SW480 (cell line): ENCODE data around the gene BCL6.
A peak's percentile ranks its signal among the peaks of the same experiment; 100 is the strongest.
"Not testable (repeated sequence)": the region's sequence is repeated elsewhere in the genome, so short reads cannot be mapped to it uniquely, and the experiment has no call there.

Source experiments
- DNase-seq: peaks from one replicate; pipeline ENCODE4 v3.0.0-alpha.2; 2016; ENCODE audit warnings: low spot score

The BCL6 gene

DNA sequence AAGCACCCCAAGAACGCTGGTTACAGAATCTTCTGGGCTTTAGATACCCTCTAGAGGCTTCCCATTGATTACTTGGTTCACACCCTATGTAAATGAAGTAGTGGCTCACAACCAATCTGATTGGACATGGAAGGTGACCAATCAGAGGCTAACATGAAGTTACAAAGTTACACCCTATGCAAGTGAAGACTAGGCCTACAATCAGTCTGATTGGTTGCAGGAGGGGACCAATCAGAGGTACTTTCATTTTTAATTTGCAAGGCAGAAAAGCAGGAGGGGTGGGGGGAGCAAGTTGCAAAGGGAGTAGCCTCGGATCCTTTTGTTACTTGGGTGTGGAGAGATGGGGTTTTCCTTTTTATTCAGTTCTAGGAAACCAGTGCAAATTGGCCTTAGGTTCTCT, 31.8 kb downstream of the BCL6 start:
- peak; percentile 44 for DNase-seq

DNA sequence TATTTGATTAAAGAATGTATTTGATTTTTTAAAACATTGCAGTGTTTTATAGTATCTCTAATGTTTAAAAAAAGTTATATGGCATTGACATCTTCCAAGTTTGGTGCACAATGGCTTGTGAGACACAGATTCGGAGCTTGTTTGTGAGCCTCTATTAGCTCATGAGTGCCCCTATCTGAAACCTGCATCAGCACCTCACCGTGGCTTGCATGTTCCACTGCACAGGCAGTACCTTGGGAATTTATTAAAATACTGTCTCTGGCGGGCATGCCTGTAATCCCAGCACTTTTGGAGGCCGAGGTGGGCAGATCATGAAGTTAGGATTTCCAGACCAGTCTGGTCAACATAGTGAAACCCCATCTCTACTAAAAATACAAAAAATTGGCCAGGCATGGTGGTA, 36.1 kb downstream of the BCL6 start:
- no peak for DNase-seq

DNA sequence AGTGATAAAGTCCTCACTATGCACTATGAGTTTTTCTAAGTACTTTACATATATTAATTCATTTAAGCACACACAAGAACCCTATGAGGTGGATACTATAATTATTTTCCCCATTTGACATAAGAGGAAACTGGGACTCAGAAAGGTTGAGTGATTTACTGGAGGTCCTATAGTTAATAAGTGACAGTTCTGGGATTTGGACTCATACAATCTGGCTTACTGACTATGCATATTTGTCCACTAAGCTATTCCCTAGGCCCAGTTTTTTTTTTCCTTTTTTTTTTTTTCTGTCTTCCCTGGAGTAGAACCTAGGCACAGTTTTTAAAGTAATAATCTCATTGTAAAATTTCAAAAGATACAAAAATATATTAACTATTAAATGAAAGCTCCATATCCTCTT, 36.6 kb downstream of the BCL6 start:
- DNase-seq: no peak

DNA sequence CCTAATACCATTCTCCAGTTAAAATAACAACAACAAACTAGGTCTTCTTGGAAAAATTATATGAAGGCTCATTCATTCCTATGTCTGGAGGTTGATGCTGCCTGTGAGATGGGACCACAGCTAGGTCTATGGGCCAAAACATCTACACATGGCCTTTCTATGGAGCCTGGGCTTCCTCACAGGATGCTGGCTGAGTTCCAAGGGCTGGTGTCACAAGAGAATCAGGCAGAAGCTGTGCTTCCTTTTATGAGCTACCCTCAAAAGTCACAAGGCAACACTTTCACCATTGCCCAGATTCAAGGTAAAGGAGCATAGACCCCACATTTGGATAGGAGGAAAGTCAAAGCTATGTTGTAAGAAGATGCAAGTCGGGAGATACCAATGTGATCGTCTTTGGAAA, 38.3 kb downstream of the BCL6 start:
- DNase-seq: no peak

DNA sequence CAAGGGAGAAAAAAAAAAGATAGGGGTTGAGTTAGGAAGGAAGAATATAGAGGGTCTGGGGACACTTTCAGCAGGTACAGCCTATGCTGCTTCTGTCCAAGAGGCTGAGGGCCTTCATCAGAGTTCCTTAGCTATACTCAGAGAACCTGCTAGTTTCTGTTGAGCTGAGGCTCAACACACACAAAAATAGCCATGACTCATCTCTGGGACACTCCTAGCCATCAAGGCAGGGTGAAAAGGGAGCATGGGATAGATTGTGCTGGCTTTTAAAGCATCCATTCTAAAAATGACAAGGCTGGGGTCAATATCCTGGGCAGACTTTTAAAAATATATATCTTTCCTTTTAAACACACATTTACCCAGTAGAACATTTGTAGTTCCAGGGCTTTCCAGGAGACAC, 40.1 kb downstream of the BCL6 start:
- no peak for DNase-seq

DNA sequence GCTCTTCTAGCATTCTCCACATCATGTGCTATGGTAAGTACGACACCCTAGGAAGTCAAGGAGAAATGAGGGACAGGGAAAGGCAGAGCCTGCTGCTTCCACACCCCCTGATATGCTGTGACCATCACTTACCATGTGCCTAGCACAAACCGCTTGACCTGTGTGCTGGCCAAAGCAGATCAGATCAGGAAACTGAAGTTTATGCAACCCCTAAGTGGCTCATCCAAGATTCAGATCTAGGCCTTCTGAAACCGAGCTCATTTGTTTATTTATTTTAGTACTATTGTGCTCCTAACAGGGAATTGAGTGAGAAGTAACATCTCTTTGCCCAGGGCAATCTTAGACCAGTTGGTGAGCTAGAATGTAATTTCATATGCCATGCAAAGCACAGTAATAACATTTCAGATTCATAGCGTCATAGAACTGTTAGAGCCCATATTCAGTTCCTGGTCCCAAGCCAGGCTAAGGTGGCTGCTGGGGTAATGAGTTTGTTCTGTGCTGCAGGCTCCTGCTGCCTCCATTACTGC, 42.7 kb downstream of the BCL6 start, which contains the start of gene RTP2:
TSS of gene RTP2 (minus strand) at position 51 of the 527 bp plus-strand sequence. CDS start 429 bp downstream, outside the sequence.
- DNase-seq: no peak

DNA sequence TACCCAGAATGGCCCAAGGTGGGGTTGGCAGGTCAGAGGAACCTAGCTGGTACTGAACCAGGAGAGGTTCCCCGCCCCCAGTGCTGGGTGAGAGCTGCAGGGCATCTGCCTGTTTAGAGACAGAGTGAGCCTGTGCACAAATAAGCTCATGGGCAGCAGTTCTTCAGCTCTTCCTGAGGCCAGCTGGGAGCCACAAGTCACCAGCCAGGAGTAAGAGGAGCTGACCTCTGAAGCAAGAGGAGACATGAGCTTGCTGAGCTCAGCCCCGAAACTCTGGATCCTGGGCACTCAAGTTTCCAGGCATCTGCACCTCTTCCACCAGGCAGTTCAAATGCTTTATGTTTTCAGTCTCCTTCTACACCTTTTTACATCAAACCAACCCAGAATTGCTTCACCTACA, 45.0 kb downstream of the BCL6 start:
- DNase-seq: no peak

DNA sequence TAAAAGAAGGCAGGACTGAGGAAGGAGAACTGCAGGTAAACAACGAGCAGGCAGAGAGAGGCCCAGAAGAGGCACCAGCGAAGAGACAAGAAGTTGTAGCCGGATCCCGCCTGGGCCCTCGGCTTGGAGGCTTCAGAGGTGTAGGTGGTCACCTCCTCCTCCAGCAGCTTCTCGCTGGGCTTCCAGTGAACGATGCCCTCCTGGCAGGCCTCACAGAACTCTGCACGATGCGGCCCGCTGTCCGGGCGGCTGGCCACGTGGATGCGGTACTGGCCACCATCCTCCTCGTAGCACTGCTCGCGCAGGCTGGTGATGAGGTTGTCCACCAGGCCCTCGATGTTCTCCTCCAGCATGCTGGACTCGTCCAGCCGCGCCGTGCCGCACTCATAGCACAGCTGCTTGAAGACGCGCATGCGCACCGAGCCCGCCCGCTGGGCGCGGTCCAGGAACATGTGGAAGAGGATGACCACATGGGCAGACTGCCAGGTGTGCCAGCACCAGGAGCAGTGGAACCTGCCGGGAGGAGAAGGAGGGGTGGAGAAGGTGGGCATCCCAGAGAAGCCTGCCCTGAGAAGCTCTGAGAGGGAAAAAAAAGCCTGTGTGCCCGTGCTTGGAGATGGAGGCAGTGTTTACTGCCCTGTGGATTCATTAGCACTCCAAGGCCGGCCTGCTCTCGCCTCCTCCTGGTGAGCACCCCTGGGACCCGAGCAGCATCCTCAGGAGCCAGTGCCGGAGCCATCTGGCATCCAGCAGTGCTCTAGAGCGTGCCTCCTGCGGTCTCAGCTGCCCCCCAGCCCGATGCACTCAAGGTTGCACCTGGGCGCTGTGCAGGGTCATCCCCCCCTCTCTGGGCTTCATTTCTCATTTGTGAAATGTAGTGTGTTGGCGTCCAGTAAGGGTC, 46.5 kb downstream of the BCL6 start:
- DNase-seq: no peak

DNA sequence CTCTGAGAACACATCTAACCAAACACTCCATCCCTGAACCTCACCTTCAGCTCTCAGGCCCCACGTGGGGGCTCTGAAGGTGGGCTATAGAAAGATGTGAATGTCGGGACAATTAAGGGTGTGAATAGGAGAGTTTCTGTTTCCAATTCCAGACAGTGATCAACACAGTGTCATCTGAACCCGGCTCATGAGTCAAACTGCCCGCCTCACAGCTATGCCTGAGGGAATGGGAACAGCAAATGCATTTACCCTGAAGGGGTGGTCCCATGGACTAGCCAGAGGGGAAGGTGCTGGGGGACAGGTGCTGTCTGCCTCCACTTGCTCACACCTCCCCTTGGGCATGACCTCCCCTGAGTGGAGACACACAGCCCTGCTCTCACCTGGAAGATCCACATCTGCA, 49.2 kb downstream of the BCL6 start:
- no peak for DNase-seq

DNA sequence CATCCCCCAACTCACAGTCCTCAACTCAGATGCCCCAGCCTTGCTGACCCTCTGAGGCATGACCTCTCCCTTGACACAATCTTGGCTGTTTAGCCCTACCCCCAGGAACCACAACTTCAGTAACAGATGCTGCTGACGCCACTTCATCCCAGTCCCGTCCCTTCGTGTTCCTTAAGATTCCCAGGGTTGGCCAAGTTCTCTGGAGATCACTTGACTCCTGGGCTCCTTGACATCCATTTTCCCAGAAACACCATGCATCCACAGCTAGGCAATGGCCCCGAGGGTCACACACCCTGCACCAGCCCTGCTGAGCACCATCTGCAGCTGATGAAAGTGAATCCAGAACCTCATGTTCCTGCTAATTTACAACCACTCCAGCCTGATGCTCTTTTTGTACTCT, 49.8 kb downstream of the BCL6 start:
- no peak for DNase-seq

DNA sequence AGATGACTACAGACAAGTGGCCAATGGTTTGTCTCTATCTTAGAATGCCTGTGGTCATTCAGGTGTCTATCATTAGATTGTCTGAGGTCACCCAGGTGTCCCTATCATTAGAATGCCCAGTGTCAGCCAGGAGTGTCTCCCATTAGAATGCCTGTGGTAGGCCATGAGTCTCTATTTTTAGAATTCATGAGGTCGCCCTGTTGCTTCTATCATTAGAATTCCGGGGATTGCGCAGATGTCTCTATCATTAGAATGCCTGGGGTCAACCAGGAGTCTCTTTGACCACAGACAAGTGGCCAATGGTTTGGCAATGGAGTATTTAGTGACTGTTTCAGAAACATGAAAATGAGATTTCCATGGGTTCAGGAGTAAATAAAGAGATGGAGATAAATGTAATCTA, 50.5 kb downstream of the BCL6 start:
- peak; percentile 49 for DNase-seq

DNA sequence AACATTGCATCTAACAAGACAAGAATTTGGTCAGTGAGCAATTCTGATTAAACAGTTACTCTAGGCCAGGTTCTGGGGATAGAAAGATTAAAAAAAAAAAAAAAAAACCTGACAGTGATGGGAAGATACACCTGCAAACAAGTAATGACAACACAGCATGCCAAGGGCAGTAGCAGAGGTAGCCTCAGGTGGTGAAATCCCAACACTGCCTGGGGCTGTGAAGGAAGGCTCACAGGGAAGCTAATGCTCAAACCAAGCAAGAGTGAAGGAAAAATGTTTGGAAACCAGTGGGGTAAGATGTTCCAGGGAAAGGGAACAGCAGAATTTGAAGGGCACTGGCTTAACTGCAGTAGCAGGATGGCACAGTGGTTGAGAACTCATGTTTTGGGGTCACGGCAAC, 51.8 kb downstream of the BCL6 start:
- no peak for DNase-seq

DNA sequence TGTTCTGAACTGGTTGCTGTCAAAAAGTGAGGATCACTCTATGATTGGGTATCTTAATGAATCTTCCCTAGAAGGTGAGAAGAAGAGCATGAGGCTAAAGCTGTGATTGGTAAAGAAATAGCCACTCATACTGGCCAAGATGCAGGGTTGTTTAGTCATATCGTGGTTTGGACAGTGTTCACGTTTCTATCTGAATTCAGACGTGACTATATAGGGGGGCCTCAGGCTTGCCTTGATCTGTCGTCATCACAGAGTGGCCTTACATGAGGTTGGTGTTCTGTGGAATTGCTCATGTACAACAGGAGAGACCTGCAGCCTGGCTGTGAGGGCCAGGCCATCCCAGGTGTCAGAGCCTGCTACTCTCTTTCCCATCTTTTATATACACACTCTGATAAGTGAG, 55.3 kb downstream of the BCL6 start:
- no peak for DNase-seq

DNA sequence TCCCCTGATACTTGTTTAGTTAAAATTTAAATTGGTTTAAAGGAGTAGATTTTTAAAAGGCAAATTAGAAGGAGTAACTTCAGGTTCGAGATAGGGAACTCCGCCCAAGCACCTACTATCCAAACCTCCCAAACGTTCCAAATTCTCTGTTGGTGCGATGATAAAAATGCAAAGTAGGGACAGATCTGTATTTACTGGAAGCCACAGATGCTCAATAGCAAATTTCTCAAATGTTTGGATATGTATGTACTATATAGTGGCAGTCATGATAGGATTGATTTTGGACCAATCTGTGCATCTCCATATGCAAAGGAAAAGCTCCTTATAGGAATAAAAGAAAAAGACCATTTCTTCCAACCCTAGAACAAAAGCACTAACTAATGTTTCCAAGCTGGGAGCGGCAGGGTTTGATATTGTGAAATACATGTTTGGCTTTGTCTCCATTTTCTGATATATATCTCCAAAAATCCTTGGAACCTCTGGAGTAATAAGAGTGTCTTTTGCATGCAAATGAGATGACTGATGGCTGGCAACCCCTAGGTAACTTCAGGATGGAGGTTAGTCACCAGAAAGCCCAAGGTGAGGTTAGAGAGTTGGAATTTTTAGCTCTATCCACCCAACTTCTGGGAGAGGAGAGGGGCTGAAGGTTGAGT, 58.5 kb downstream of the BCL6 start:
- DNase-seq: no peak

DNA sequence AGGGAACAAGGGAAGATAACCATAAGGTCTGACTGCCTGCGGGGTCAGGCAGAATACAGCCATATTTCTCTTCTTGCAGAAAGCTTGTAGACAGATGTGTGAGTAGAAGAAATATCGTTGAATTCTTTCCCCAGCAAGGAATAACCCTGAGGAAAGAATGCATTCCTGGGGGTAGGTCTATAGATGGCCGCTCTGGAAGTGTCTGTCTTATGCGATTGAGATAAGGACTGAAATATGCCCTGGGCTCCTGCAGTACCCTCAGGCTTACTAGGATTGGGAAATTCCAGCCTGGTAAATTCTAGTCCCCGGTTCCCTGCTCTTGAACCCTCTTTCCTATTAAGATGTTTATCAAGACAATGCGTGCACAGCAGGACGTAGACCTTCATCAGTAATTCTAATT, 59.3 kb downstream of the BCL6 start:
- DNase-seq: no peak

DNA sequence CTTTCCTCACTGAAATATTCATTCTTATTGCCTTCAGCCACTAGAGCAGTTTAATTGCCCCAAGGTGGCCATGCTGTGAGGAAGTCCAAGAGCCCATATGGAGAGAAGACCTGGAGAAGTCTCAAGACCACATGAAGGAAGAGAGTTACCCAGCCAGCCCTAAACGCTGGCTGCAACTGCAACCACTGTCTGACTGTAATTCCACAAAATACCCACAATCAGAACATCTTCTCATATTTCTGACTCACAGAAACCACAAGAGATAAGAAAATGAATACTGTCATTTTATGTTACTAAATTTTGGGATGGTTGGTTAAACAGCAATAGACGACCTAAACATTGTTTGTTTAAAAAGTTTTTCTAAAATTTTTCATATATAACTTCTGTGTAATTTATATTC, 60.4 kb downstream of the BCL6 start:
- no peak for DNase-seq

DNA sequence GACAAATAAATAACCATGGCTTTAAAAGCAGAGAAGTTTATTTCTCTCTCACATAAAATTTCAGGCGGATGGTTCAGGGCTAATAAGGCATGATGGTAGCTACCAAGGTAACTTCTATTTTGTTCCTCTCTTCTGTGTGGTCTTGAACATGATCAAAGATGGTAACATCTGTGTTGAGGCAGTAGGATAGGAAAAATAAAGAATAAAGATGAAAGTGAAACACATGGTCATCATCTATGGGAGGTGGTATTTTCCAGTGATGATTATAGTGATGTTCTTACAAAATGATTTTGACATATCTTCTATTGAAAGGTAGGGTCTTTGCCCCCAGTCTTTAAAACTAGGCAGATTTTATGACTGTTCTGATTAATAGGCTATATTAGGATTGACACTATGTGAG, 60.8 kb downstream of the BCL6 start:
- no peak for DNase-seq

DNA sequence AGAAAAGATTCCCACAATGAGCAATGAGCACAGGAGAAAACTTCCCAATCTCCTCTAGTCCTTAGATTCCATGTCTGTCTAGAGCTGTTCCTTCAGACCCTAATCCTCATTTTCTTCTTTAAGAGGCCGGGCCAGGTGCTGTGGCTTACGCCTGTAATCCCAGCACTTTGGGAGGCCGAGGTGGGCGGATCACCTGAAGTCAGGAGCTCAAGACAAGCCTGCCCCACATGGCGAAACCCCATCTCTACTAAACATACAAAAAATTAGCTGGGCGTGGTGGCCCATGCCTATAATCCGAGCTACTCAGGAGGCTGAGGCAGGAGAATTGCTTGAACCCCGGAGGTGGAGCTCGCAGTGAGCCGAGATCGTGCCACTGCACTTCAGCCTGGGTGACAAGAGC, 63.5 kb downstream of the BCL6 start:
- DNase-seq: not testable (repeated sequence)

DNA sequence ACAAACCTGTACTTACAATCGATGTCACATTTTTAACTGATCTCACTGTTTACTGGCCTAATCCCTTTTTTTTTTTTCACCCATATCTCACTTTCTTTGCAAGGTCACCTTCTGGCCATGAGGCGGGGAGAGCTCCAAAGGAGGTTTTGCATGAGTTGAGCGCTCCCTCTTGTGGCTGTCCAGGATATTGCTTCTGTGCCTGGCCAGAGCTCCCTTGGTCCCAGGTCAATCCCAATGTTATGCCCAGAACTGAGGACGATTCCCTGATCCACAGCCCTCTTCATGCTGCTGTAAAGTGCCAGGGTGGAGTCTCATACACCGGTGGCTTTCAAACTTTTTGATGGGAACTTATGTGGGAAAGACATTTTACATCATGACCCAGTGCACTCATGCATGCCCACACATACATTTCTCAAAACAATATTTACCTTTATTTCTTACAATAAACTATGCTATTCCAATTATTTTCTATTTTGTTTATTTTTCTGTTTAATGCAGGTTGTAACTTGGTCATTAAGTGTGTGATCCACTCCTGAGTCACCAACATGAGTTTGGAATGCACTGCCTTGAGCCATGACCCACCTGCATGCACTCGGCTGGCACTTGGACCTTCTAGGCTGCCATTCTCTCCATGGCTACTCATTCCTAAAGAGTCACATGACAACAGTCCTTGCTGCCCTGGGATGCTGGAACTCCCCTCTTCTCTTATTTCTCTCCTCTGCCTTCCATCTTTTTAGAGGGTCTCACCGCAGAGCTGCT, 65.5 kb downstream of the BCL6 start:
- peak; percentile 70 for DNase-seq

DNA sequence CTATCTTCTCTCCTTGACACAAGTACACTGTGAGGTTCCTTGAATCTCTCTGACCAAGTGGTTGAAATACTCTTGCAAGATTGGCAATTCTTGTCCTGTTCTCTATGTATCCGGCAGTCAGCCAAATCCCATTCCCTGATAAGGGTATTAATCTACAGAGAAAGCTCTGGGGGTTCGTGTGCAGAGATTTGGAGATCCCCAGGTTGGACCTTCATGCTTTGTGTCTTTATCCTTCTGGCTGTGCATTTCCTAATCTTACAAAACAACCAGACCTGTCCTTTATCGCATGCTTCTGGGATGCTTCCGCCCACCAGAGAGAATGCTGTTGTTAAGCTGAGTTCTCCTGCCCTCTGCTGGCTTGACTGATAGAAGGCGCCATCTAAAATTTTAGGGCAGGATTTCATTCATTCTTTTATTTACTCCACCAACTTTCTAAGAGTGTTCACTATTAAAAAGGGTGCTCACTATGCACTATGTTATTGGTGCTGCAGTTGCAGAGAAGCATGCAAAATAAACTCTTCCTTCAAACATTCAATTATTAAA, 66.5 kb downstream of the BCL6 start:
- DNase-seq: peak; percentile 61

DNA sequence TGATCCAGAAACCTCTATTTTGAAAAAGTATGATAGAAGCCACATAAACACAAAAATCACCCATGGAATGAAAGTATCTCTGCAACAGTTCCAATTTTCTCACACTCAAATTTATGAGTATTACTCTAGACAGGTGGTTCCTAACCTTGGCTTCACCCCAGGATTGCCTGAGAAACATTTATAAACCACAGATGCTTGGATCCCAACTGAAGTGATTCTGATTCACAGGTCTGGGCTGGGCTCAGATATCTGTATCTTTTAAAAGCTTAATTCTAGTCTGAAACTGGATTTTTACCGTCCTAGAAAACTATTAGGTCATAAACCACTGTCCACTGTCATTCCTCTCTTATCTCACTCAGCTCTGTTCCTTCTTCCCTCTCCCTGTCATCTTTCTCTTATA, 67.7 kb downstream of the BCL6 start:
- DNase-seq: no peak

DNA sequence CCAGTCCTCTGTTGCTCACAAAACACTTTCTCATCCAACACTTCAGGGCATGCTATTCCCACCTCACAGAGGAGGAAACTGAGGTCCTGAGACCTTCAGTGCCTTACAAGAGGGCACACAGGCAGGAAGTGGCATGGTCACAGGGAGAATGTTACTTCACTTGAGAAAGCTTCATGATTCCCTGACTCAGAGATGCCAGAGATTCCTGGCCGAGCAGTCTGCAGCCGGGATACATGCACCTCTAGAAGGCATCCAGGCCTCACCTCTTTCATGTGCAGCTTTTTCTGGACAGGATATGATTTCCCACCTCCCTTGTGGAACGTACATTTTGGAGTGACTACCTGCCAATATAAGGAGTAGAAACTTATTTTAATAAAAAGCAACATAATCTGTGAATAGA, 72.3 kb downstream of the BCL6 start:
- no peak for DNase-seq
